ENCODE measurements around the gene TRAF1.

Gene TRAF1

GRCh38 chr9:120929229-120929791 lies 2.7 kb upstream of the TRAF1 start:
- DNase-seq (ENCODE audit: low read depth) = no peak
- TF ChIP-seq POLR2A (IDR thresholded peaks at IDR 0.05; ENCODE audit: extremely low read depth, insufficient read length) = no peak
- TF ChIP-seq MAX (IDR thresholded peaks at IDR 0.05; ENCODE audit: low read depth, low read length) = no peak
- TF ChIP-seq MYC (IDR thresholded peaks at IDR 0.05; ENCODE audit: low read depth, low read length) = no peak
- peak overlapping the region; percentile 21 for H3K4me3 ChIP-seq (ENCODE audit: low read depth, low read length)

- peak; percentile 78 for DNase-seq (ENCODE audit: low read depth)
- TF ChIP-seq MYC (IDR thresholded peaks at IDR 0.05; ENCODE audit: low read depth, low read length) (no peak), MAX (IDR thresholded peaks at IDR 0.05; ENCODE audit: low read depth, low read length) (no peak), POLR2A (IDR thresholded peaks at IDR 0.05; ENCODE audit: extremely low read depth, insufficient read length) (peak; percentile 46)
- peak overlapping the region; percentile 21 for H3K4me3 ChIP-seq (ENCODE audit: low read depth, low read length)
Observed at GRCh38 chr9:120928483-120929228, 2.1 kb upstream of the TRAF1 start.

GRCh38 chr9:120928015-120928482 lies 1.5 kb upstream of the TRAF1 start:
- DNase-seq (ENCODE audit: low read depth) = no peak
- TF ChIP-seq CTCF (IDR thresholded peaks at IDR 0.05; ENCODE audit: low read depth, low read length) (no peak), MYC (IDR thresholded peaks at IDR 0.05; ENCODE audit: low read depth, low read length) (no peak), MAX (IDR thresholded peaks at IDR 0.05; ENCODE audit: low read depth, low read length) (no peak), POLR2A (IDR thresholded peaks at IDR 0.05; ENCODE audit: extremely low read depth, insufficient read length) (no peak)
- peak overlapping the region; percentile 21 for H3K4me3 ChIP-seq (ENCODE audit: low read depth, low read length)

GRCh38 chr9:120927269-120928014 lies 846 bp upstream of the TRAF1 start:
- no peak for TF ChIP-seq MYC (IDR thresholded peaks at IDR 0.05; ENCODE audit: low read depth, low read length)
- no peak for TF ChIP-seq MAX (IDR thresholded peaks at IDR 0.05; ENCODE audit: low read depth, low read length)
- no peak for TF ChIP-seq POLR2A (IDR thresholded peaks at IDR 0.05; ENCODE audit: extremely low read depth, insufficient read length)
- TF ChIP-seq CTCF (IDR thresholded peaks at IDR 0.05; ENCODE audit: low read depth, low read length) = no peak
- no peak overlapping the region for H3K4me3 ChIP-seq (ENCODE audit: low read depth, low read length)
- DNase-seq (ENCODE audit: low read depth) = peak; percentile 37

GRCh38 chr9:120925535-120926396 lies 830 bp downstream of the TRAF1 start:
- TF ChIP-seq CTCF (IDR thresholded peaks at IDR 0.05; ENCODE audit: low read depth, low read length) (no peak), MAX (IDR thresholded peaks at IDR 0.05; ENCODE audit: low read depth, low read length) (no peak), POLR2A (IDR thresholded peaks at IDR 0.05; ENCODE audit: extremely low read depth, insufficient read length) (no peak), MYC (IDR thresholded peaks at IDR 0.05; ENCODE audit: low read depth, low read length) (no peak)
- no peak overlapping the region for H3K4me3 ChIP-seq (ENCODE audit: low read depth, low read length)
- DNase-seq (ENCODE audit: low read depth) = peak; percentile 62

All from NB4 (cell line).